ENCODE data around the gene MAP3K14. TPM values are rescaled to one million over a fixed set of nuclear protein-coding genes. Genes with fewer than 3 reads are reported as not detected.

Gene MAP3K14
- total RNA-seq, 1 donor from 2014 or later = 1.6 TPM

DNA sequence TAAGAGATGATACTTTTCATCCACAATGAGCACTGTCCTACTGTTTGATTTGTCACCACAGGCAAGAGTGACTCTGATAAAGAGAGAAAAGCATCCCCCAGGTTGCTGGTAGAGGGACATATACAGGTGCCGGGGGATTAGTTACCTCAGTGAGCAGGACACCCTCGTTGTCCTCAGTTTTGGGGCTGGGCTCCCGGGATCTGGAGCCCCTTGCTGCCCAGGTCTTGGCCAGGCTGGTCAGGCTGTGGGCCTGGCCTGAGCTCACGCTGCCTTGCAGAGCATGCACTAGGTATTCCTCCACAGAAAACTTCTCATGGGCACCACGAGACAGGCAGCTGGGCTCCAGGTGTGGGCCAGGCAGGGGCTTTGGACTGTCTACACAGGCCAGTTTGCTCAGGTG is 30.5 kb downstream of the MAP3K14 start:
- H3K9me3 ChIP-seq (ENCODE audit: control insufficient read depth in 3 of 3, low read length in 3 of 3) = no peaks in the 10 kb centered on the region
- H3K27me3 ChIP-seq (ENCODE audit: control insufficient read depth in 3 of 3, insufficient read depth in 3 of 3, low read length in 3 of 3) = no peaks in the 10 kb centered on the region
- H3K4me1 ChIP-seq (ENCODE audit: control insufficient read depth in 3 of 3, insufficient read depth in 3 of 3, low read length in 3 of 3) = peaks cover 76 to 79% (median 79%) of the 10 kb centered on the region in 3 donors
- H3K9ac ChIP-seq (ENCODE audit: low read depth in 1 of 3, low read length in 3 of 3) = no peak overlapping the region
- H3K4me3 ChIP-seq (ENCODE audit: low read length in 3 of 3) = no peak overlapping the region
- H3K27ac ChIP-seq (ENCODE audit: low read depth, low read length) = no peak overlapping the region
- H3K36me3 ChIP-seq (ENCODE audit: control insufficient read depth in 3 of 3, insufficient read depth in 3 of 3, low read length in 3 of 3) = peaks cover 23 to 45% (median 38%) of the 10 kb centered on the region in 3 donors

DNA sequence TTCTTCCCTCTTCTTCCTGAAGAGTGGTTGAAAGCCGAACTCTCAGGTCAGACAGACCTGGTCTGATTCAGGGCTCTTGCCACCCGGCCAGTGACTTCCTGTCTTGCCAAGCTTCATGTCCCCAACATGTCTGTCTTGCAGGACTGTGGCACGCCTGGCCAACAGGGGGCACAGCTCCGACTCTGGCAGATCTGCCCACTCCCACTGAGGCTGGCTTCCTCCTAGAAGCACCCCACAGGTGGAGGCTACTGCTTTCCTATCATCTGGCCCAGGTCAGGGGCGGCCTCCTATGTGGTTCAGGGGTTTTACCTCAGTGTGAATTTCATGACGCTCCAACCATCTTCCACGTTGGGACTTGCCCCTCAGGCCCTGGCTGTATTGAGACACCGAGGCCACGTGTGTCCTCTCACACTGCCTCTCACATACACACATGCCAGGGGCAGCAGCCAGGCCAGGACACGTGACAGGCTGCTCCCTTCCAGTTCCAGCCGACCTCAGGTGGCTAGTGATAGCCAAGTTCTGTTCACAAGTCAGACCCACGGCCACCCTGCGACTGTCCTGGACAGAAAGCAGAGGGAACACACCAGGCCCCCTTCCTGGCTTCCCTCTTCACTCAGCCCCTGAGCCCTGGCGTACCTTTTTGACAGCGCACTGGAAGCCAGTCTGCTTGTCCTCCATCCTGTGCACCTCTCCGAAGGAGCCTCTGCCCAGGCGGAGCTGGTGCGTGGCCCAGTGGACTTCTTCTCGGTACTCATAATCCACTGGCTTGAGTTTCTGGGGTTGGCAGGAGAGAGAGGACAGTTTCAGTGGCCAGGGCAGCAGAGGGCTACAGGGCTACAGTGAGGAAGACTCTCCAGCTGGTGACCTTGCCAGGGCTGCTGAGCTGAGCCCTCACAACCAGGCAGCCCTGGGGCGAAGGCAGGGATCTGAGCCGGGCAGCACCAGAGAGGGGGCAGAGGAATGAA is 32.4 kb downstream of the MAP3K14 start:
- H3K36me3 ChIP-seq (ENCODE audit: control insufficient read depth in 3 of 3, insufficient read depth in 3 of 3, low read length in 3 of 3) = peaks cover 16 to 38% (median 31%) of the 10 kb centered on the region in 3 donors
- peak overlapping the region in 2 of 3 donors; percentile 45 to 60 for H3K4me3 ChIP-seq (ENCODE audit: low read length in 3 of 3)
- no peaks in the 10 kb centered on the region for H3K27me3 ChIP-seq (ENCODE audit: control insufficient read depth in 3 of 3, insufficient read depth in 3 of 3, low read length in 3 of 3)
- peak overlapping the region; percentile 35 to 79 (median 74) for H3K9ac ChIP-seq (ENCODE audit: low read depth in 1 of 3, low read length in 3 of 3)
- peaks cover 57 to 65% (median 63%) of the 10 kb centered on the region in 3 donors for H3K4me1 ChIP-seq (ENCODE audit: control insufficient read depth in 3 of 3, insufficient read depth in 3 of 3, low read length in 3 of 3)
- no peaks in the 10 kb centered on the region for H3K9me3 ChIP-seq (ENCODE audit: control insufficient read depth in 3 of 3, low read length in 3 of 3)
- H3K27ac ChIP-seq (ENCODE audit: low read depth, low read length) = peak overlapping the region; percentile 95

DNA sequence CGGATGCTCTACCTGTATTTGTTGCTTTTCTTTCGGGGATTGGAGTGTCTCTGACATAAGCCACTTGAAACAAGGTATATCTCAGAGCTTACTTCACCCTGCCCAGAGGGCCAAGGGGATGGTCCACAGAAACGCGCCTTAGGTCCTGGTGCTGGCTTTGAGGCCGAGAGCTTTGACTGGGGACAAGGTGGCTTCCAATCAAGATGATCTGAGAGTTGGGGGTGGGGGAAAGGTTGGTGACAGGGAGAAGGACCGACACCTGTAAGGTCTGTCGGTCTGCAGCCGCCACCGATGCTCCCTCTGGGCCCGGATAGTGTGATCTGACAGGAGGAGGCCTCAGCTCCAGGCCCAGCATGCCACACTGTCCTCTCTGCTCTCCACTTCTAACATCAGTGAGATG is 33.1 kb downstream of the MAP3K14 start:
- Histone ChIP-seq H3K27ac (ENCODE audit: low read depth, low read length) (peak overlapping the region; percentile 95), H3K9ac (ENCODE audit: low read depth in 1 of 3, low read length in 3 of 3) (peak overlapping the region; percentile 5 to 79 (median 33)), H3K36me3 (ENCODE audit: control insufficient read depth in 3 of 3, insufficient read depth in 3 of 3, low read length in 3 of 3) (peaks cover 16 to 36% (median 31%) of the 10 kb centered on the region in 3 donors), H3K9me3 (ENCODE audit: control insufficient read depth in 3 of 3, low read length in 3 of 3) (no peaks in the 10 kb centered on the region), H3K4me3 (ENCODE audit: low read length in 3 of 3) (peak overlapping the region in 1 of 3 donors; percentile 60), H3K4me1 (ENCODE audit: control insufficient read depth in 3 of 3, insufficient read depth in 3 of 3, low read length in 3 of 3) (peaks cover 50 to 57% (median 56%) of the 10 kb centered on the region in 3 donors), H3K27me3 (ENCODE audit: control insufficient read depth in 3 of 3, insufficient read depth in 3 of 3, low read length in 3 of 3) (no peaks in the 10 kb centered on the region)

DNA sequence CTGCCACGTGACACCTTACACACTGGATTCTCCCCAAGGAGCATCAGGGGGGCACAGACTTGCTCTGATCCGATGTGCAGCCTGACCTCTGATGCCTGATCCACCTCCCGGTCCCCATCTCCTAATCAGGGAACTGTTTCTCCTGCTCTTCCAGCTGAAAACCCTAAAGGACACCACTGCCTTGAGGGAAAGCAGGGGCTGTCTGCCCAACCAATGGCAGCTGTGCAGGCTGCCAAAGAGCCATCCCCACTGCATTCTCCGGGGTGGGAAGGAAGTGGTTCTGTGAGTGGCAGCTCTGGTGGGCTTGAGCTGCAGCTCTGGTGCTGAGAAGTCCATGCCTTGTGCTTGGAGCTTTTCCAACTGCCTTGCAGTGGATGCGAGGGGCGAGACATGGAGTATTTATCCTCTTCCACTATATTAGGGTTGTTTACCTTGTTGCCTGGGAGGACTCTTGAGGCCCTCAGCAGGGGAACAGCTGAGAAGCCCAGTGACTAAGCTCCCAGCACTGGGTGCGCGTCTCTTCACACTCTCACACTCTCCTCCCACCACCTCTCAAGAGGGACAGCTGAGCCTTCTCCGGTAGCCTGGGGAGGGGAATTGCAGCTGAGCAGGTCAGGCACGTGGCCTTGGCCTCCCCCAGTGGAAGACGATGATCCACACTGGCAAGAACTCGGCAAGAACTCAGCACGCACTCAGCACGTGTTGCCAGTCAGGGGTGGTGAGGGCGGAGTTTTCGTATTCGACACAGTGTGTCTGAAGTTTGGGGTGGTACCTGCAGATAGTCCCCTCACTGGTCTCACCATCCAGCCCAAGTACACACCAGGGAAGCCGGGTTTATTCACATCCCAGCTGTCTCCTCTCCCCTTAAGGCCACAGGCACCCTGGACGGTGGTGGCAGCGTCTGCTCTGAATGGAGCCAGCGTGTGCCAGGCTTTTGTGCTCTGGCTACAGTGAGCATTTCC is 33.9 kb downstream of the MAP3K14 start:
- H3K4me1 ChIP-seq (ENCODE audit: control insufficient read depth in 3 of 3, insufficient read depth in 3 of 3, low read length in 3 of 3) = peaks cover 48 to 57% (median 51%) of the 10 kb centered on the region in 3 donors

DNA sequence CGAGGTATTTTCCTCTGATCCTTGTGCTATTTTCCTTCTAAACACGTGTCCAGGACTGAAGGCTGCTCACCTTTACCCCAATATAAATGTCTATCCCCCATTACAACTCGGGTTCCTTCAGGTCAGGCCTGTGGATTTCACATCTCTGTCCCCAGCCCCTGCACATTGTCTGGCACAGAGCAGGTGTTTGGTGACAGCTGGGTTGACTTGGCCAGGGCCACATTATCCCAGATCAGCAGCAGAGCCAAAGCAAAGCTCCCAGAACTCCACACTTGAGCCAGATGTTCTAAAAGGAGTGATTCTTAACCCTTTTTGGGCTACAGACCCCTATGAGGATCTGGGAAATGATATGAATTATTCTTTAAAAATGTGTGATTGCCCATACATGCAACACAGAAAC is 36.9 kb downstream of the MAP3K14 start:
- no peaks in the 10 kb centered on the region for H3K9me3 ChIP-seq (ENCODE audit: control insufficient read depth in 3 of 3, low read length in 3 of 3)
- H3K36me3 ChIP-seq (ENCODE audit: control insufficient read depth in 3 of 3, insufficient read depth in 3 of 3, low read length in 3 of 3) = peaks cover 8 to 21% (median 21%) of the 10 kb centered on the region in 3 donors
- H3K9ac ChIP-seq (ENCODE audit: low read depth in 1 of 3, low read length in 3 of 3) = peak overlapping the region in 1 of 3 donors; percentile 54
- H3K27ac ChIP-seq (ENCODE audit: low read depth, low read length) = peak overlapping the region; percentile 1
- H3K27me3 ChIP-seq (ENCODE audit: control insufficient read depth in 3 of 3, insufficient read depth in 3 of 3, low read length in 3 of 3) = no peaks in the 10 kb centered on the region
- no peak overlapping the region for H3K4me3 ChIP-seq (ENCODE audit: low read length in 3 of 3)
- peaks cover 42 to 53% (median 46%) of the 10 kb centered on the region in 3 donors for H3K4me1 ChIP-seq (ENCODE audit: control insufficient read depth in 3 of 3, insufficient read depth in 3 of 3, low read length in 3 of 3)

More for the DNA sequence above, 33.9 kb downstream of the MAP3K14 start:
- Histone ChIP-seq H3K9ac (ENCODE audit: low read depth in 1 of 3, low read length in 3 of 3) (peak overlapping the region in 2 of 3 donors; percentile 79 to 80), H3K27ac (ENCODE audit: low read depth, low read length) (peak overlapping the region; percentile 95), H3K36me3 (ENCODE audit: control insufficient read depth in 3 of 3, insufficient read depth in 3 of 3, low read length in 3 of 3) (peaks cover 16 to 36% (median 31%) of the 10 kb centered on the region in 3 donors), H3K27me3 (ENCODE audit: control insufficient read depth in 3 of 3, insufficient read depth in 3 of 3, low read length in 3 of 3) (no peaks in the 10 kb centered on the region), H3K4me3 (ENCODE audit: low read length in 3 of 3) (peak overlapping the region in 1 of 3 donors; percentile 64), H3K9me3 (ENCODE audit: control insufficient read depth in 3 of 3, low read length in 3 of 3) (no peaks in the 10 kb centered on the region)

DNA sequence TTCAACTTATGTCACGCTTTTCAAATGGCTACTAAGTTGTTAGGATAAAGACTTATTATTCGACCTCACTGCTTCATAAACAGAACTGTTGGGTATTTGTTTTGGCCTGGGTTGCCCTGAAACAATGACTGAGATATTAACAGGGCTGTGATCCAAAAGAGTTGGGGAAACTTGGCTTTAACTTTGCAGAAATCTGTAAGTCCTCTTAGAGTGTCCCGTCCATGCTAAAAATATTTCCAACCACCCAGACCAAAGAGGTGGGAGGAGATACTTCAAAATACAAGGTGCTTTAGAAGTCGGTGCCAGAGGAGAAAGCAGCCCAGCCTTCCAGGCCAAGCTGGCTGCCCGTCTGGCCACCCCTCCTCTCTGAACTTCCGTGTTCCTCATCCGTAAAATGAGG is 38.8 kb downstream of the MAP3K14 start:
- H3K27ac ChIP-seq (ENCODE audit: low read depth, low read length) = peak overlapping the region; percentile 48
- peak overlapping the region in 1 of 3 donors; percentile 11 for H3K4me3 ChIP-seq (ENCODE audit: low read length in 3 of 3)
- no peaks in the 10 kb centered on the region for H3K27me3 ChIP-seq (ENCODE audit: control insufficient read depth in 3 of 3, insufficient read depth in 3 of 3, low read length in 3 of 3)
- H3K9ac ChIP-seq (ENCODE audit: low read depth in 1 of 3, low read length in 3 of 3) = no peak overlapping the region
- H3K4me1 ChIP-seq (ENCODE audit: control insufficient read depth in 3 of 3, insufficient read depth in 3 of 3, low read length in 3 of 3) = peaks cover 23 to 44% (median 33%) of the 10 kb centered on the region in 3 donors
- no peaks in the 10 kb centered on the region for H3K9me3 ChIP-seq (ENCODE audit: control insufficient read depth in 3 of 3, low read length in 3 of 3)
- H3K36me3 ChIP-seq (ENCODE audit: control insufficient read depth in 3 of 3, insufficient read depth in 3 of 3, low read length in 3 of 3) = peaks cover 19 to 21% (median 20%) of the 10 kb centered on the region in 3 donors

DNA sequence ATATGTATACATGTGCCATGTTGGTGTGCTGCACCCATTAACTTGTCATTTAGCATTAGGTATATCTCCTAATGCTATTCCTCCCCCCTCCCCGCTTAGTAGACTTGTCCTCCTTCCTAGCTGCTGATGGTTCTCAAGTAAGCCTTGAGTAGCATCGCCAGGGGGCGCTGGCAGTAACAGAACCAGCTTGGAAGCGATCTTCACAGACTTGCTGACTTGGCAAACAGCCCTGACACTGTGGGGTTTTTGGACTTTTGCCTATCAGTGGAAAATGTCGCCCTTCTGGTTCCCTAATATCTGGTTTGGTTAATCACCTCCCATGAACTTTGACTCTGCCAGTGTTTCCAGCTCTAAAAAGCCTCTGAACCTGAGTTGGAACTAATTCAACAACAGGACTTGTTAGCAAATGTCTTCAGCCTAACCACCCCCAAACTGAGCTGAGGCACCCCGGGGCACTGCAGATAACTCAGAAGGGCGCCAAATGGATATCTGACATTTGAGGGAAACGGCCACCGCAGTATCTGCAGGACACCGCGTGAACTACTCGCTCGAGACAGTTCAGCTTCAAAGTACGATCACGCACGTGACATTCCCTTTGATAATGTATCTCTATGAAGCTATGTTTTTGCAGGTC is 39.5 kb downstream of the MAP3K14 start:
- peak overlapping the region in 2 of 3 donors; percentile 11 to 13 for H3K4me3 ChIP-seq (ENCODE audit: low read length in 3 of 3)

DNA sequence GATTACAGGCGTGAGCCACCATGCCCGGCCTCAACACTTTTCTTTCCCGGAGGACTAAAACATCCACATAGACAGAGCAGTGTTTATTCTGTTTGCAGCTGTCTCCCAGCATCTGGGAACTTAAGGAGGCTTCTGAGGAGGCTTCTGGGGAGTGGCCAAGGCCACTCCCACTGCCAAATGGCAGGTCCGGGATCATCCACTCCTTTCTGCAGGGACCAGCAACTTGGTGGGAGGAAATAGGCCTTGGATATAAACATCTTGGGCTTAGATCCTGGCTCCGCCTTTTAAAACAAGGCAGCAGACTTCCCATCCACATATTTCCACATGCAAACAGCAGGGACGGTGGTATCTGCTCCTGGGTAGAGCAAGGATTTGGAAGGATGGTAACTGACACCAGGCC is 40.8 kb downstream of the MAP3K14 start:
- Histone ChIP-seq H3K36me3 (ENCODE audit: control insufficient read depth in 3 of 3, insufficient read depth in 3 of 3, low read length in 3 of 3) (peaks cover 21 to 26% (median 24%) of the 10 kb centered on the region in 3 donors), H3K27ac (ENCODE audit: low read depth, low read length) (no peak overlapping the region), H3K4me3 (ENCODE audit: low read length in 3 of 3) (no peak overlapping the region), H3K27me3 (ENCODE audit: control insufficient read depth in 3 of 3, insufficient read depth in 3 of 3, low read length in 3 of 3) (no peaks in the 10 kb centered on the region), H3K4me1 (ENCODE audit: control insufficient read depth in 3 of 3, insufficient read depth in 3 of 3, low read length in 3 of 3) (peaks cover 12 to 36% (median 23%) of the 10 kb centered on the region in 3 donors), H3K9me3 (ENCODE audit: control insufficient read depth in 3 of 3, low read length in 3 of 3) (no peaks in the 10 kb centered on the region), H3K9ac (ENCODE audit: low read depth in 1 of 3, low read length in 3 of 3) (no peak overlapping the region)

More for the DNA sequence above, 39.5 kb downstream of the MAP3K14 start:
- Histone ChIP-seq H3K9ac (ENCODE audit: low read depth in 1 of 3, low read length in 3 of 3) (no peak overlapping the region), H3K27ac (ENCODE audit: low read depth, low read length) (peak overlapping the region; percentile 48), H3K9me3 (ENCODE audit: control insufficient read depth in 3 of 3, low read length in 3 of 3) (no peaks in the 10 kb centered on the region), H3K4me1 (ENCODE audit: control insufficient read depth in 3 of 3, insufficient read depth in 3 of 3, low read length in 3 of 3) (peaks cover 16 to 38% (median 26%) of the 10 kb centered on the region in 3 donors), H3K27me3 (ENCODE audit: control insufficient read depth in 3 of 3, insufficient read depth in 3 of 3, low read length in 3 of 3) (no peaks in the 10 kb centered on the region), H3K36me3 (ENCODE audit: control insufficient read depth in 3 of 3, insufficient read depth in 3 of 3, low read length in 3 of 3) (peaks cover 17 to 18% (median 18%) of the 10 kb centered on the region in 3 donors)

DNA sequence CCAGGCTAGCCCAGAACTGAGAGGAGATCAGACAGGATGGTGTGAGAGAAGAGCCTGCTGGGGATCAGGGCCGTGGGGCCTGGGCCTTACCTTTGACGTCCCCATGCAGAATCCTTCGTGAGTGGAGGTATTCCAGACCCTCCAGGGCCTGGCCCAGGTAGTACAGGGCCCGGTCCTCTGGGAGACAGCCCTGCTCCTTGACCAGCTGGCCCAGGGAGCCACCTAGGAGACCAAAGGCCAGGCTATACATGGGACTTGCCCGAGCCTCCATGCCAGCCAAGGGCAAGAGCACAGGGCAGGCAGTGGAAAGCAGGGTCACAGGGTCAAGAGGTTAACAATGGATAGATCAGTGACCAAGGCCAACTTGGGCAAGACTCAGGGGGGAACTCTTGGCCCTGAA is 42.8 kb downstream of the MAP3K14 start:
- Histone ChIP-seq H3K27ac (ENCODE audit: low read depth, low read length) (no peak overlapping the region), H3K36me3 (ENCODE audit: control insufficient read depth in 3 of 3, insufficient read depth in 3 of 3, low read length in 3 of 3) (peaks cover 40 to 46% (median 43%) of the 10 kb centered on the region in 3 donors), H3K4me1 (ENCODE audit: control insufficient read depth in 3 of 3, insufficient read depth in 3 of 3, low read length in 3 of 3) (peaks cover 12 to 32% (median 21%) of the 10 kb centered on the region in 3 donors), H3K27me3 (ENCODE audit: control insufficient read depth in 3 of 3, insufficient read depth in 3 of 3, low read length in 3 of 3) (no peaks in the 10 kb centered on the region), H3K4me3 (ENCODE audit: low read length in 3 of 3) (no peak overlapping the region), H3K9ac (ENCODE audit: low read depth in 1 of 3, low read length in 3 of 3) (peak overlapping the region in 1 of 3 donors; percentile 40), H3K9me3 (ENCODE audit: control insufficient read depth in 3 of 3, low read length in 3 of 3) (no peaks in the 10 kb centered on the region)

Measured in skeletal muscle tissue (tissue), 4 donors.